CD4-positive, CD25-positive, alpha-beta regulatory T cell (primary cell): ENCODE data around the gene OR51V1. TPM values are rescaled to one million over a fixed set of nuclear protein-coding genes. Genes with fewer than 3 reads are reported as not detected.
"Not testable (repeated sequence)": the region's sequence is repeated elsewhere in the genome, so short reads cannot be mapped to it uniquely, and the experiment has no call there.

ENCODE experiments used
- ATAC-seq, 2 donors: fragments of 150-1000 bp; cut with Tn5 transposase; one replicate each; pipeline ENCODE4 v1.10.0; 2021; ENCODE audit warnings: low read depth in 2 of 2, moderate number of reproducible peaks in 2 of 2, moderate library complexity in 1 of 2
- DNase-seq, 3 donors: peaks; one replicate each; pipeline versions ENCODE4 v3.0.0 to v3.0.0-alpha.2; 2012 to 2022; ENCODE audit warnings: mixed read lengths in 1 of 3
- H3K27ac ChIP-seq: one replicate; pipeline ENCODE4 v1.7.0; 2013; ENCODE audit warnings: mild to moderate bottlenecking, low read length; ENCODE audit not compliant: insufficient read depth, poor library complexity, severe bottlenecking
- H3K27me3 ChIP-seq: one replicate; pipeline ENCODE4 v1.7.0; 2013; ENCODE audit warnings: low read length; ENCODE audit not compliant: control insufficient read depth, insufficient read depth
- H3K36me3 ChIP-seq: one replicate; pipeline ENCODE4 v1.7.0; 2013; ENCODE audit warnings: mild to moderate bottlenecking, low read length, moderate library complexity; ENCODE audit not compliant: control insufficient read depth, insufficient read depth
- H3K4me1 ChIP-seq: 2 replicates; pipeline ENCODE4 v1.7.0; 2013; ENCODE audit warnings: mild to moderate bottlenecking, low read length; ENCODE audit not compliant: insufficient read depth, control insufficient read depth, poor library complexity, severe bottlenecking
- H3K4me3 ChIP-seq: one replicate; pipeline ENCODE4 v1.7.0; 2013; ENCODE audit warnings: low read depth, mild to moderate bottlenecking, low read length, moderate library complexity
- H3K9me3 ChIP-seq, 2 experiments: 1 replicate in 1 of 2; 2 replicates in 1 of 2; pipeline ENCODE4 v1.7.0; 2013; ENCODE audit warnings: low read length in 2 of 2, mild to moderate bottlenecking in 1 of 2, moderate library complexity in 1 of 2; ENCODE audit not compliant: control insufficient read depth in 2 of 2
- H3K27ac Mint-ChIP-seq, 3 donors: one replicate each; pipeline ENCODE4 v1.8.0; 2020 to 2022; ENCODE audit warnings: mild to moderate bottlenecking in 3 of 3, mixed read lengths in 3 of 3, moderate library complexity in 2 of 3
- H3K27me3 Mint-ChIP-seq: one replicate; pipeline ENCODE4 v1.8.0; 2022; ENCODE audit warnings: mild to moderate bottlenecking, mixed read lengths
- H3K36me3 Mint-ChIP-seq: one replicate; pipeline ENCODE4 v1.8.0; 2020; ENCODE audit warnings: mixed read lengths
- H3K4me1 Mint-ChIP-seq, 4 donors: one replicate each; pipeline ENCODE4 v1.8.0; 2020 to 2022; ENCODE audit warnings: mixed read lengths in 4 of 4, mild to moderate bottlenecking in 1 of 4
- H3K4me3 Mint-ChIP-seq, 4 donors: one replicate each; pipeline ENCODE4 v1.8.0; 2020 to 2022; ENCODE audit warnings: mild to moderate bottlenecking in 4 of 4, mixed read lengths in 4 of 4, moderate library complexity in 3 of 4
- H3K9me3 Mint-ChIP-seq, 7 donors: one replicate each; pipeline ENCODE4 v1.8.0; 2020 to 2022; ENCODE audit warnings: mixed read lengths in 7 of 7, mild to moderate bottlenecking in 3 of 7, moderate library complexity in 2 of 7
- polyA plus RNA-seq, 4 donors: library from polyadenylated mRNA; unstranded; fragments of 300-500 nt; fragmentation: Illumina TruSeq; gene quantifications; one replicate each; pipeline ENCODE4 v1.2.3, GENCODE V29; 2021
- total RNA-seq: library from RNA; stranded (reverse); gene quantifications from one replicate; pipeline ENCODE4 v1.2.3, GENCODE V29; 2022

The OR51V1 gene
- total and polyA plus RNA-seq, 5 donors from 2014 or later, result not detected

DNA sequence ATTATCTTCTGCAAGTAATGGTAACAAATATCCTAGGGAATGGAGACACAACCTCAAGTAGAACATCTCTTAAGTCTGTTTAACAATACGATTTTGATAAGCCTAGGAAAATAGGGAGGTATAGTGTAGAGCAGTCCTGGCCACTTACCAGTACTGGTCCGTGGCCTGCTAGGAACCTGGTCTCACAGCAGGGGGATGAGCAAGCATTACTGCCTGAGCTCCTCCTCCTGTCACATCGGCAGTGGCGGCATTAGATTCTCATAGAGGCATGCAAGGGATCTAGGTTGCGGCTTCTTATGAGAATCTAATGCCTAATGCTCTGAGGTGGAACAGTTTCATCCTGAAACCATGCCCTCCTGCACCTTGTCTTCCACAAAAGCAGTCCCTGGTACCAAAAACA, 4.4 kb downstream of the OR51V1 start:
- DNase-seq, result no peak
- no peak for ATAC-seq
- no peaks in the 10 kb centered on the region for H3K27me3 ChIP-seq
- no peaks in the 10 kb centered on the region for H3K36me3 Mint-ChIP-seq
- H3K36me3 ChIP-seq, result no peaks in the 10 kb centered on the region
- H3K4me1 ChIP-seq, result no peaks in the 10 kb centered on the region
- no peak overlapping the region for H3K4me3 Mint-ChIP-seq
- H3K27me3 Mint-ChIP-seq, result no peaks in the 10 kb centered on the region
- no peak overlapping the region for H3K27ac ChIP-seq
- no peak overlapping the region for H3K4me3 ChIP-seq
- no peaks in the 10 kb centered on the region for H3K4me1 Mint-ChIP-seq
- no peaks in the 10 kb centered on the region for H3K9me3 ChIP-seq
- H3K9me3 Mint-ChIP-seq, result peaks cover 0 to 5% (median 0%) of the 10 kb centered on the region in 7 donors
- no peak overlapping the region for H3K27ac Mint-ChIP-seq

DNA sequence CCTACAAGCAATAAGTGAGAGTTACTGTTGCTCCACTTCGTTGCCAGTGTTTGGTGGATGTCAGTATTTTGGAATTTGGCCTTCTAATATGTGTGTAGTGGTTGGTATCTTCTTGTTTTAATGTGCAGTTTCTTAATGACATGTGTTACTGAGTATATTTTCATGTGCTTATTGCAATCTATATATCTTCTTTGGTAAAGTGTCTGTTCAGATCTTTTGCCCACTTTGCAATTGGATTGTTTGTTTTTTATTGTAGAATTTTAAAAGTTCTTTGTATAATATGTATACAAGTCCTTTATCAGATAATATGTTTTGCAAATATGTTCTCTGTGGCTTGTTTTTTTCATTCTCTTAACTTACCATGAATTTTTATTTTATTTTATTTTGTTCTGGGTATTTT, 7.7 kb downstream of the OR51V1 start:
- Histone ChIP-seq H3K9me3 (peaks cover 0 to 4% of the 10 kb centered on the region in 2 experiments), H3K27ac (no peak overlapping the region), H3K36me3 (no peaks in the 10 kb centered on the region), H3K27me3 (no peaks in the 10 kb centered on the region), H3K4me1 (no peaks in the 10 kb centered on the region), H3K4me3 (no peak overlapping the region)
- Mint-ChIP-seq H3K27me3 (no peaks in the 10 kb centered on the region), H3K9me3 (peaks cover 0 to 11% (median 1%) of the 10 kb centered on the region in 7 donors), H3K4me1 (no peaks in the 10 kb centered on the region), H3K4me3 (no peak overlapping the region), H3K36me3 (no peaks in the 10 kb centered on the region), H3K27ac (no peak overlapping the region)
- no peak for ATAC-seq
- DNase-seq, result no peak

DNA sequence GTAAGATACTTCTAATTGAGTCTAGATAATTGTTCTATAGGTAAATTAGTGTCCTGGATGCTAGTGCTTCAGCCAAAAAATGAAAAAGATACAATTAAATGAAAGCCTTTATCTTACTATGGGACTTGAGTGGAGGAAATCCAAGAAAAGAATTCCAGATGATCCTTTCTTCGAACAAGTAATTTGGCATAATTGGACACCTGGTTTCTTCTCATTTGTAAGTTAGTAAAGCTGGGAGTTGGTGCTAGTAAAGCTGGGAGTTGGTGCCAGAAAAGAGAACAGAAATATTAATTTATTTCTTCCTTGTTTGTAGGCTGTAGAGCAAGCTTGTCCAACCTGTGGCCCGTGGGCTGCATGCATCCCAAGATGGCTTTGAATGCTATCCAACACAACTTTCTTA, 12.3 kb downstream of the OR51V1 start:
- Mint-ChIP-seq H3K36me3 (no peaks in the 10 kb centered on the region), H3K27me3 (no peaks in the 10 kb centered on the region), H3K9me3 (peaks cover 0 to 11% (median 3%) of the 10 kb centered on the region in 7 donors), H3K4me3 (no peak overlapping the region), H3K27ac (no peak overlapping the region), H3K4me1 (no peaks in the 10 kb centered on the region)
- H3K4me3 ChIP-seq, result no peak overlapping the region
- no peak for DNase-seq
- peaks cover 0 to 4% of the 10 kb centered on the region in 2 experiments for H3K9me3 ChIP-seq
- no peak overlapping the region for H3K27ac ChIP-seq
- ATAC-seq, result no peak
- no peaks in the 10 kb centered on the region for H3K4me1 ChIP-seq
- no peaks in the 10 kb centered on the region for H3K27me3 ChIP-seq
- H3K36me3 ChIP-seq, result no peaks in the 10 kb centered on the region

DNA sequence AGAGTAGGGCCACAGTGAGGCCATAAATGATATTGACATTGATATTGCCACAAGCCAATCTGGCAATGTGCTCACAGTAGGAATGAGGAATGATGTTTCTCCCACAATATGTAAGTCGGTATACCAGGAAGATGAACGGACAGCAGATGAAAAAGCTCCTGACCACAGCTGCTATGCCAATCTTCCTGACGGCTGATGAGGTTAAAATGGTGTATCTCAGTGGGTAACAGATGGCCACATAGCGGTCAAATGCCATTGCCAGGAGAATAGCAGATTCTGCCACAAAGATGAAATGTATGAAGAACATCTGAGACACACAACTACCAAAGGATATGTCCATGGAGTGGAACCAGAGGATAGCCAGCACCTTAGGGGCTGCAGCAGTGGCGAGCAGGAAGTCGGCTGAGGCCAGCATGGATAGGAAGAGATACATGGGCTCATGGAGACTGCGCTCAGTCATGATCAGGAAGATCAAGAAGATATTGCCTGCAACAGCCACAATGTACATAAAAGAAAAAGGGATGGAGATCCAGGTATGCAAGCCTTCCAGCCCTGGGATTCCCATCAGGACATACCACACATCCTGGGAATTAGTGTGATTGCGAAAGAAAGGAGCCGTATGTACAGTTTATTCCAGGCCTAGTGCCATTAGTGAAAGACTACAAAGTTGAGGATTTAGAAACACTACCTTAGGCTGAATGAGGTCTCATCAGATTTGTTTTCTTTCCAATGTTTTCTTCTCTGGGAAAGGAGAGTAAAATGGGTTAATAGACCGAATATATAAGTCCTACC, 22.2 kb downstream of the OR51V1 start:
- DNase-seq (no peak), ATAC-seq (no peak)
- H3K27me3 ChIP-seq, result no peaks in the 10 kb centered on the region
- H3K27ac ChIP-seq, result no peak overlapping the region
- no peak overlapping the region for H3K4me3 Mint-ChIP-seq
- no peaks in the 10 kb centered on the region for H3K4me1 Mint-ChIP-seq
- H3K36me3 Mint-ChIP-seq, result no peaks in the 10 kb centered on the region
- no peaks in the 10 kb centered on the region for H3K36me3 ChIP-seq
- H3K4me1 ChIP-seq, result no peaks in the 10 kb centered on the region
- H3K27me3 Mint-ChIP-seq, result no peaks in the 10 kb centered on the region
- no peaks in the 10 kb centered on the region for H3K9me3 ChIP-seq
- H3K4me3 ChIP-seq, result no peak overlapping the region
- H3K27ac Mint-ChIP-seq, result no peak overlapping the region
- H3K9me3 Mint-ChIP-seq, result peaks cover 0 to 2% (median 0%) of the 10 kb centered on the region in 7 donors

DNA sequence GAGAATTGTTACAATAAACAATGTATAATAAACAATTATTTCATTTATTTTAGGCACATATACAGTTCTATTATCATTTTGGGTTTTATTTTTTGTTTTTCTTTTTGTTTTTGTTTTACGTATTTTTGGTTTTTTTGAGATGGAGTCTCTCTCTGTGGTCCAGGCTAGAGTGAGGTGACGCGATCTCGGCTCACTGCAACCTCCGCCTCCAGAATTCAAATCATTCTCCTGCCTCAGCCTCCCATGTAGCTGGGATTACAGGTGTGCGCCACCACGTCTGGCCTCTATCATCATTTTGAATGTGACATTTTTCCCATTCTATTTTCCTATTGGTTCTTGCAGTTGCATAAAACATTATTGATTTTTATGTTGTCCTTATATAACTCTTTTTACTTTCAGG, 25.5 kb downstream of the OR51V1 start:
- DNase-seq (no peak), ATAC-seq (no peak)
- no peak overlapping the region for H3K4me3 Mint-ChIP-seq
- no peaks in the 10 kb centered on the region for H3K36me3 Mint-ChIP-seq
- H3K9me3 Mint-ChIP-seq, result peaks cover 0 to 7% (median 0%) of the 10 kb centered on the region in 7 donors
- Histone ChIP-seq H3K36me3 (no peaks in the 10 kb centered on the region), H3K4me1 (no peaks in the 10 kb centered on the region), H3K4me3 (no peak overlapping the region), H3K27me3 (no peaks in the 10 kb centered on the region), H3K9me3 (no peaks in the 10 kb centered on the region), H3K27ac (no peak overlapping the region)
- H3K4me1 Mint-ChIP-seq, result no peaks in the 10 kb centered on the region
- no peak overlapping the region for H3K27ac Mint-ChIP-seq
- no peaks in the 10 kb centered on the region for H3K27me3 Mint-ChIP-seq

DNA sequence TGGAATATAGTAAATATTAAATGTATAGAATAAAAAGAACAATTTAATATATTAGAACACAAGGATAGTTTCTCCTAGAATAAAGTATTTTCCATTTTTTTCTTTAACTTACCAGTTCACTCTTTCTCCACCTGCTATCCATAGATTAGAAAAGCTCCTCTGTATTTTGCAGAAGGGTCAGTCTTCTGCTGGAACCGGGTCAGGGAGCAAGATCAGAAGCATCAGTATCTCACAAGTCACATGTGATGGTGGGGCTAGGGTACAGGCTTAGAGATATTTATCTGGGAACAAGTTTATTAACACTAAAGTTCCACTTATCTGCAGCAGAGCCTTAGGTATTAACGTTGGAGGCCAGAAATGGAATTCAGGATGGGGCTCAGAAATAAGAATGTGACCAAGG, 28.6 kb downstream of the OR51V1 start:
- H3K9me3 ChIP-seq, result no peaks in the 10 kb centered on the region
- Mint-ChIP-seq H3K27me3 (no peaks in the 10 kb centered on the region), H3K4me1 (no peaks in the 10 kb centered on the region), H3K4me3 (no peak overlapping the region), H3K36me3 (no peaks in the 10 kb centered on the region), H3K9me3 (peaks cover 0 to 6% (median 0%) of the 10 kb centered on the region in 7 donors), H3K27ac (no peak overlapping the region)
- DNase-seq, result no peak
- ATAC-seq, result no peak
- H3K27ac ChIP-seq, result no peak overlapping the region
- no peaks in the 10 kb centered on the region for H3K27me3 ChIP-seq
- no peaks in the 10 kb centered on the region for H3K4me1 ChIP-seq
- no peaks in the 10 kb centered on the region for H3K36me3 ChIP-seq
- H3K4me3 ChIP-seq, result no peak overlapping the region

DNA sequence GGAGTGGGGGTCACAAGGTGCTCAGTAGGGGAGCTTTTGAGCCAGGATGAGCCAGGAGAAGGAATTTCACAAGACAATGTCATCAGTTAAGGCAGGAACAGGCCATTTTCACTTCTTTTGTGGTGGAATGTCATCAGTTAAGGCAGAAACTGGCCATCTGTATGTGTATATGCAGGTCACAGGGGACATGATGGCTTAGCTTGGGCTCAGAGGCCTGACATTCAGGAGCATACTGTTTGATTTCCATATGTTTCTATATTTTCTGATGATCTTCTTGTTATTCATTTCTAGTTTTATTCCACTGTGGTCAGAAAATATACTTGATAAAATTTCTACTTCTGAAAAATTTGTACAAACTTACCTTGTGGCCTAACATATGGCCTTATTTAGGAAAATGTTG, 34.6 kb downstream of the OR51V1 start:
- H3K4me3 ChIP-seq, H3K36me3 ChIP-seq, DNase-seq, H3K27ac Mint-ChIP-seq, H3K36me3 Mint-ChIP-seq, H3K27me3 ChIP-seq, H3K9me3 ChIP-seq, H3K4me1 ChIP-seq, H3K4me1 Mint-ChIP-seq, H3K9me3 Mint-ChIP-seq, ATAC-seq, H3K27me3 Mint-ChIP-seq, H3K27ac ChIP-seq, H3K4me3 Mint-ChIP-seq: not testable (repeated sequence)

DNA sequence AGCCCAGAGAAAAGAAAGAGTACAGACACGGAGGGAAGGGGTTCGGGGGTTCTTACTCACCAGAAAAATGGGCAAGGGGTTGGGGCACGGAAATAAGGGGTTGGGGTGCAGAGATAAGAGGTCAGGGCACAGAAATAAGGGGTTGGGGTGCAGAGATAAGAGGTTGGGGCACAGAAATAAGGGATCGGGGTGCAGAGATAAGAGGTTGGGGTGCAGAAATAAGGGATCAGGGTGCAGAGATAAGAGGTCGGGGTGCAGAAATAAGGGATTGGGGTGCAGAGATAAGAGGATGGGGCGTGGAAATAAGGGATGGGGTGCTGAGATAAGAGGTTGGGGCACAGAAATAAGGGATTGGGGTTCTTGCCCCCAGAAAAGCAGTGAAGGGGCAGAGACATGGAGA, 35.7 kb downstream of the OR51V1 start:
- not testable (repeated sequence) for H3K27ac ChIP-seq, H3K4me1 ChIP-seq, H3K4me3 ChIP-seq, ATAC-seq, H3K9me3 ChIP-seq, H3K27me3 Mint-ChIP-seq, DNase-seq, H3K36me3 Mint-ChIP-seq, H3K4me1 Mint-ChIP-seq, H3K9me3 Mint-ChIP-seq, H3K4me3 Mint-ChIP-seq, H3K27ac Mint-ChIP-seq, H3K36me3 ChIP-seq, H3K27me3 ChIP-seq
